IMR-90 (cell line): ENCODE data around the gene UBE2G1.

Source experiments
- BHLHE40 ChIP-seq: fragments of 150-350 bp; IDR thresholded peaks from 2 replicates; pipeline ENCODE4 v1.6.1; 2016; ENCODE audit warnings: mild to moderate bottlenecking, low read depth, low read length
- CEBPB ChIP-seq: IDR thresholded peaks from 2 replicates; pipeline ENCODE4 v1.6.1; 2012; ENCODE audit warnings: low read depth, low read length, improper control_type of control experiment
- CTCF ChIP-seq: conservative IDR thresholded peaks from 2 replicates; pipeline ENCODE4 v1.5.1; 2012; ENCODE audit warnings: mild to moderate bottlenecking, low read depth, low read length, improper control_type of control experiment
- FOS ChIP-seq: fragments of 150-350 bp; IDR thresholded peaks from 2 replicates; pipeline ENCODE4 v1.6.1; 2016; ENCODE audit warnings: low read depth, low read length
- MXI1 ChIP-seq: IDR thresholded peaks from 2 replicates; pipeline ENCODE4 v1.6.1; 2012; ENCODE audit warnings: low read depth, mild to moderate bottlenecking, low read length, moderate library complexity, borderline replicate concordance
- POLR2A ChIP-seq: IDR thresholded peaks from 2 replicates; pipeline ENCODE4 v1.6.1; 2012; ENCODE audit warnings: mild to moderate bottlenecking, low read depth, low read length
- RAD21 ChIP-seq: IDR thresholded peaks from 2 replicates; pipeline ENCODE4 v1.6.1; 2012; ENCODE audit warnings: low read length, improper control_type of control experiment
- RFX5 ChIP-seq: IDR thresholded peaks from 2 replicates; pipeline ENCODE4 v1.8.0; 2012; ENCODE audit warnings: low read depth, mild to moderate bottlenecking, low read length, moderate library complexity
- USF2 ChIP-seq: fragments of 150-350 bp; IDR thresholded peaks from 2 replicates; pipeline ENCODE4 v1.6.1; 2017; ENCODE audit warnings: mild to moderate bottlenecking, antibody characterized with exemption, low read length, low read depth

- TF ChIP-seq BHLHE40 = no peak
- TF ChIP-seq CTCF = no peak
- no peak for TF ChIP-seq POLR2A
- TF ChIP-seq RFX5 = no peak
- TF ChIP-seq CEBPB = no peak
- no peak for TF ChIP-seq MXI1
- TF ChIP-seq RAD21 = no peak
- no peak for TF ChIP-seq USF2
- TF ChIP-seq FOS = no peak
Observed at GRCh38 chr17:4334332-4334731, 32.1 kb downstream of the UBE2G1 start.
